HG03175 (cell line): ENCODE results near the gene RALGAPA1.
"Not testable (repeated sequence)": the region's sequence is repeated elsewhere in the genome, so short reads cannot be mapped to it uniquely, and the experiment has no call there.

Experiments used
- ATAC-seq: cut with Tn5 transposase; IDR thresholded peaks from one replicate; pipeline ENCODE4 v1.9.1; 2021; ENCODE audit warnings: mild to moderate bottlenecking, moderate library complexity; ENCODE audit not compliant: unreplicated experiment

The RALGAPA1 gene

DNA sequence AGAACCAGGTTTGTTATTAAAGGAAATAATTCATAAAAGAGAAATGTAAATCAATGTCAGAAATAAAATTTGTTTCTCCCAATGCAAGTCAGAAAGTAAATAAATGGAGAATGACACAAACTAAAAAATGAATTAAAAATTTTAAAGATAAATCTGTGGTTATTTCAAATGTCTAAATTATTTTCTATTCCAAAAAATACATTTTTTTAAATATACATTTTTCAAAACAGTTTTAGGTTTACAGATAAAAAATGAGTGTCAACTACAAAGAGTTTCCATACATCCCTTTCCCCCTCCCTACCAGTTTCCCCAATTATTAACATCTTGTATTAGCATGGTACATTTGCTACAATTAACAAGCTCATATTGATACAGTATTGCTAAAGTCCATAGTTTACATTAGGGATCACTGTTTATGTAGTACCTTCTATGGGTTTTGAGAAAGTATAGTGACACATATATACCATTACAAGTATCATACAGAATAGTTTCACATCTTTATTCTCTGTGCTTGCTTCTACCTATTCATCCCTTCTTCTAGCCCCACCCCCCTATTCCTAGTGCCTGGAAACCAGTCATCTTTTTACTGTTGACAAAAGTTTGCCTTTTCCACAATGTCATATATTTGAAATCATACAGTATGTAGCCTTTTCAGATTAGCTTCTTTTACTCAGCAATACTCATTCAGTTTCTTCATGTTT, 104.2 kb downstream of the RALGAPA1 start:
- ATAC-seq, result no peak

DNA sequence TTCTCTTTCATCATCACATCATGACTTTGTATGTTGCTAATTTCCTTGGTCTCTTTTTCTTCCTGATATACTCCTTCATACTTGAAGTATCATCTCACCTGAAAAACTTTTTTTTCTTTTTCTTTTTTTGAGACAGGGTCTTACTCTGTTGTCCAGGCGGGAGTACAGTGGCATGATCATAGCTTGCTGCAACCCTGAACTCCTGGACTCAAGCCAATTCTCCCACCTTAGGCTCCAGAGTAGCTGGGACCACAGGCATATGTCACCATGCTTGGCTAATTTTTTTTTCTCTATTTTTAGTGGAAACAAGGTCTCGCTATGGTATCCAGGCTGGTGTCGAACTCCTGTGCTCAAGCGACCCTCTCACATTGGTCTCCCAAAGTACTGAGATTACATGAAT, 107.6 kb downstream of the RALGAPA1 start:
- no peak for ATAC-seq

DNA sequence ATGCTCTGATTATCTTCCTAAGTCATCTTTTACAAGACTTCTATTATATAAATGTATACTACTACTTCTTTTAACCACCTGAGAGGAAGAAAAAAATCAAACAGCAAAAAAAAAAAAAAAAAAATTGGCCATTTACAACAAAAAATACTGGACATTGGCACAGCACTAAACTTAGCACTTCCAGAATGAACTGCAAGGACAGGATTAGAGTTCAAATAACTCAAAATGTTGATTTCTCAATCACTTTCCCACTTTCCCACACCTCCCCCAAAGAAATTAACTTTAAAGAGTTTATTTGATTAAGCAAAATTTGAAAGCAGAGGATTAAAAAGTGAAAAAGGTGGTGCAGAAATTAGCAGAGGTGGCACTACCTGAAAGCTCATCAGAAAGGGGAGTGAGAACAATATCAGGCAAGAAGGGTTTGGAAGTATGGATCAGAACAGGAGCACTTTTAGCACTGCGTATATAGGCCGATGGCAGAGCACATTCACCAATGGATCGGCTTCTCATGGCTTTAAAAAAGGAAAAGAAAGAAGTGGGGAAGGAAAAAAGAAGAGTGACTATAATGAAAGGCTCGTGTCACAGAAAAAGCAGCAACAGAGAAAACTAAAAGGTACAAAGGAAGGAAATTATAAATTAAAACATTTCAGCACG, 109.2 kb downstream of the RALGAPA1 start:
- no peak for ATAC-seq

DNA sequence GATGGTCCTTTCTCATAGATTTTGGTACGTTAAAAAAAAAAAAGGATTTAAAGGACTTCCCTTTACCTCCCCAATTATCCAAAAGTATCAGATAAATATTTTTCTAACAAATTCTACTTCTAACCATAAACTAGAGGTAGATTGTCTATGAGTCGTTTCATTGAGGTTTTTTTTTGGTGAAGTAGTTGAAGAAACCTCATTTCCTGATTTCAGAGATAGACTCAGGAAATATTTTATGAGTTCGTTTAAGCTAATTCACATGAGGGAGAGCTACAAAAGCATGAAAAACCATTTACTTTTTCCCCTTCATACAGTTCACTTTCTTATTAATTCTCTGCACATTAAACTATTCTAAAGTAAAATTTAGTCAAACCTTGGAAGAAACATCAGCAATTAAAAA, 112.5 kb downstream of the RALGAPA1 start:
- no peak for ATAC-seq

DNA sequence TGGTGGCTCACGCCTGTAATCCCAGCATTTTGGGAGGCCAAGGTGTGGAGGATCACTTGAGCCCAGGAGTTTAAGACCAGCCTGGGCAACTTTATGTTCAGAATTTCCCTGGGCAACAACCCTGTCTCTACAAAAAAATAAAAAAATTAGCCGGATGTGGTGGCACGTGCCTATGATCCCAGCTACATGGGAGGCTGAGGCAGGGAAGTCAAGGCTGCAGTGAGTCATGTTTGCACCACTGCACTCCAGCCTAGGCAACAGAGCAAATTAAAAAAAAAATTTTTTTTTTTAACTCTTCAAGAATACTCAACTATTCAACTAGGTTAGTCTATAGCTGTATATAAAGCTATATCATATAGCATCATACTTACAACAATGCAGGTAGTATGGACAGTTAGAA, 113.0 kb downstream of the RALGAPA1 start:
- no peak for ATAC-seq

DNA sequence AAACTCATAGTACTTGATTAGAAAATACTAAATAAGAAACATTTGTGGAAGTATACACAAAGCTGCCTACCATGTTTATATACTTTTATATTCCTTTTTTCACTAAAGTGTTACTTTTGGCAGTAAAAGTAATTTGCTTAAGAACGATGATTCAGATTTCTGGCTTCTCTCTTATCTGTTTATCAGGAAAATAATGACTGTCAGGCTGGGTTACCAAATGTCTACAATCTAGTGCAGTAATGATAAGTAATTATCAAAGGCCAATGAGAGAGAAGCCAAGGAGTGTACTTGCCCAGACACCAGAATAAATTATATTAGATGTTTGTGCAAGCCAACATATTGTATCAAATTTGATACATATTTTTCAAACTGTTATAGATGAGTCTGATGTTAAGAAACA, 113.4 kb downstream of the RALGAPA1 start:
- ATAC-seq, result no peak

DNA sequence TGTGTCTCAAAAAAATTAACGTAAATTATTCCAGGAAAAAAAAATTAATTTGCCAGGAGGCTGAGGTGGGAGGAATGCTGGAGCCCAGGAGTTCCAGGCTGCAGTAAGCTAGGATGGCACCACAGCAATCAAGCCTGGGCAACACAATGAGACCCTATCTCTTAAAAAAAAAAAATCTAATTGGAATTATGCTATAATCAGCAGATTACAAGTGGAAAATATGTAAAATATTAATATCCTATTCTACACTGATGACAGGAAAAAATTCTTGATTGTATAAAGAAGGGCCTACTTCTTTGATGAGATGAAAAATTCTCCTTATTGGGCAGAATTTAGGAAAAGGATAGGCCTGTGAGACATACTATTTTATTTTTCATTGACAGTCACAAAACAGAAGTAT, 114.0 kb downstream of the RALGAPA1 start:
- no peak for ATAC-seq

DNA sequence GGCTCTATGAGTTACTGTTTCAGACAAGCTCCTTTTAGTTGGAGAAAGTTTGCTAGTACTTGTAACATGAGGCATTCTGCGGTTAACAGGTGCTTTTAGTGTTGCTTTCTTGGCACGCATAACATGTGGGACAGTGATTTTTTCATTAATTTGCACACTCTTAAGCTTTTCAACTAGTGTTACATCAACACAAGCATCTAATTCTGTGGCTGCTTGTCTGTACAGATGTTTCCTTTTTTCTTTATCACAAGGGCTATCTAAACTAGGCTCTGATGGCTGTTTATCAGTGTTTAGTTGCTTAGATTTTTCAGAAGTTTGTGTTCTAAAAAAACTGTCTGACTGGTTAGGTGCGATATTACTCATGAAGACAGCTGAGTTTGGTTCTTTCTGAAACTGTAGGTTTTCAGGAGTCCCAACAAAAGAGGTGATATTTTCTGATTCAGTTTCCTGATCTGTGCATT, 120.1 kb downstream of the RALGAPA1 start:
- no peak for ATAC-seq

DNA sequence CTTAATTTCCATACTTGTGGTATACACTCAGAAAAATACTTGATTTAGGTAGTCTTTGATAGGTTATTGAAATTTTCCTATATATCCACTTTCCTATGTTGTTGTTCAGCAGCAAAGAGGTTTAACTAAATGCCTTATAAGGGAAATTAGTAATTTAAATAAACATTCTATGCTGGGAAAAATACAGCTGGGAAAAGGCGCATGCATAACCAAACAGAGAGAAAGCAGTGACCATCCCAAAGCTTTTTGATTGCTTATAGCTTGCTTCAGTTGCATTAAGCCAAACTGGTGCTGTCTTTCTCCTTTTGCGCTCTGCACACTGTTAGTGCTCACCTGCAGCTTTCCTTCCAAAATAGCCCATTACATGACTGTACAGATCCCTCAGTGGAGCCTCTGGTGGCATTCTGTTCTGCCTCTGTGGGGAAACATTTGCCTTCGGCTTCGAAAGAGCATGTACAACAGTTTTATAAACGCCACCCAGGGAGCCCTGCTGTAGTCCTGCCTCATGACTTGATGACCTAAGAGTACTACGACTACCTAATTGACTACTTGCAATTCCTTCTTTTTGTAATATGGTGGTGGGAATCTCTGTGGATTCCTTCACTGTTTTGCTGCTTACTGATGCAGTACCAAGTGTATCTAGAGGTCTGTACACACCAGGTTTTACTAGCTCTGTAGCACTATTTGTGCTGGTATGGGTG, 120.8 kb downstream of the RALGAPA1 start:
- no peak for ATAC-seq

DNA sequence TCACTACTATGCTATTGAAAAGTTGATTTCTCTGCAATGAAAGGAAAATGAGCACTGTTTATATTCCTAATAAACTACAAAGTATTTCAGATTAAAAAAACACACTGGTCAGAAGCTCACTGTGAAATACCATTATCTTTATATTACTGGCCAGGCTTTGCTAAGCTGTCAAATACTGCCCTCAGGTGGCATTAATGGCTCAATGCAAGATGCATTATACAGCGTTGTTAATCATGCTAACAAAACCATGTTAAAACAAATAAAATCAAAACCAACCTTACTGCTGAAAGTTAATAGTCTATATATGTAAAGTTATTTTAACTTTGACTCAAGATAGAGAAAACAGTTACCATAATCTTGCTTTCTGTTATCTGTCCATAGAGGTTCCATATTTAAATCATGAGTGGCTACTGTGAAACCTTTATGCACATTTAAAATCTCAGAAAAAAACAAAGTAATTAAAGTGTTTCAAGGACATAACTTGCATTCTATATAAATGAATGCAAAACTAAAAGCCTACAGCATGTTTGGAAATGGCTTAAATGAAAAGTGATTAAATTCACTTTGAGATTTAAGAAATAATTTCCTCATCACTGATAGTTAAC, 121.7 kb downstream of the RALGAPA1 start:
- ATAC-seq, result peak; percentile 70

DNA sequence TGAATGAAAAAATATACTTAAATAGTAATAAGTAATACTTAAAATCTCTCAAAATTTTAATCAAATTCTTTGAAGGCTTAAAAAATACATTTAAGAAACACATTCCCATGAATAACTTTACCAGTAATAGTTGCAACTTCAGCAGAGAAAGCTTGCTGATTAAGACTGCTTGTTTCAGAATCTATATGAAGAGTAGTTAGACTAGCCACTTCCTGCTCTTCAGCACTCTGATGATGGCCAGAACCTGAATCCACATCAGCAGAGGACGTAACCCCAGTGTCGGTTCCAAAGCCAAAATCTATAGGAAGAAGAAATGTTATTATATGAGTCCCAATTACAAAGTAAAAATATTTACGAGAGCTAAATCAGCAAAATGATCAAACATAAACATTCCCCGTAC, 125.4 kb downstream of the RALGAPA1 start:
- ATAC-seq, result not testable (repeated sequence)

DNA sequence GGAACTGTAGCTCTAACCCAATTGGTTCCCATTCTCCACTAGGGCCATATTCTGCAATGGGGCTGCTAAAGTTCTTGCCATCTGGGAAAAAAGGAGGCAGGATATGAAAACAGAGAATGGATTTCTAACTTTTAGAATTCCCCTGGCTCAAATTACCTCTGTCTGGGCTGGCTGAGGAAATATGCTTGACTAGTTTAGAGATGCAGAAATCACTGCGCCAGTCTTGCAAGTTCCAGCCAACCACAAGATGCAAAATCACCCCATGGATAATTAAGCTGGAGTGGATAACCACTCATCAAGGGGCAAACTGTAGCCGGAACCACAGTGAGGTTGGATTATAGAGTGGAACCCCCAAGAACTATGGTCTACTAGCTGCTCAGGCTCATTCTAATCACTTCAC, 126.3 kb downstream of the RALGAPA1 start:
- no peak for ATAC-seq

DNA sequence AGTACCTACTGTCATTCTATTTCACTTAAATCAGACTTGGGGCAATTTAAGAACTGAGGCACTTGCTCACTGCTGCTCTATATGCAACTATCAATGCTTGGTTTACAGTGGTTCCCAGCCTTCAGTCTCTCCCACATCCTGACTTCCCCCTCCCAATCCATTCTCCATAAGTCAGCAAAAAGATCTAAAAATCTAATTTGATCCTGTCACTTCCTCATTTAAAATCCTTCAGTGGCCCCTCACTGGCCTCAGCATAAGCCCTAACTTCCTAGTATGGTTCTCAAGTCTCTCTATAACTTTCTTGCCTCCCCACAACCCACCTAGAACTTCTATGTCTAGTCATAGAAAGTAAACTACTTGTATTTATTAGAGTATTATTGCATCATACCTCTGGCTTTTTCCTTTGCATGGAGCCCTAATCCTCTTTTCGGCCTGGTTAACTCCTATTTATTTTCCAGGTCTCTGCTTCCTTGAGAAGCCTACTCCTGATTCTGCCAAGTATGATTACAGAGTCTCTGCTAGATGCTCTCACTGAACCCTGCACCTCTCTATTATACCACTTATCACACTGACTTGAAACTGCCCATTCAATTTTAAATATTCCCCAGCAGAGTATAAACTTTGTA, 130.6 kb downstream of the RALGAPA1 start:
- no peak for ATAC-seq

DNA sequence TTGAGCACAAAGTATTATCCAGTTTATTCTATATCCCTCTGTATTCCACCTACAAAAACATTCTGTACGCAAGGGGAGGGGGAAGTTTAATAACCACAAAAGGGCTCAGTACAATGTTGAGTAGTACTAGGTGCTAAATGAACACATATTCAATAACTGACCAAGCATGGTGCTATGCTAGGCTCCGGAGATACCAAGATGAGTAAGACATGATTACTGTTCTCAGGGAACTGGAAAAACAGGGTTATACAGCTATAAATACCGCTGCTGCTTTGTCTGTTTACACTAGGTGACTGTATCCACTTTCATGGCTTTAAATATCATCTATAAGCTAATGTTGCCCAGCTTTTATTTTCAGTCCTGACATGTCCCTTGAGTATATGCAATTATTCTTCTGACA, 139.3 kb downstream of the RALGAPA1 start:
- no peak for ATAC-seq

DNA sequence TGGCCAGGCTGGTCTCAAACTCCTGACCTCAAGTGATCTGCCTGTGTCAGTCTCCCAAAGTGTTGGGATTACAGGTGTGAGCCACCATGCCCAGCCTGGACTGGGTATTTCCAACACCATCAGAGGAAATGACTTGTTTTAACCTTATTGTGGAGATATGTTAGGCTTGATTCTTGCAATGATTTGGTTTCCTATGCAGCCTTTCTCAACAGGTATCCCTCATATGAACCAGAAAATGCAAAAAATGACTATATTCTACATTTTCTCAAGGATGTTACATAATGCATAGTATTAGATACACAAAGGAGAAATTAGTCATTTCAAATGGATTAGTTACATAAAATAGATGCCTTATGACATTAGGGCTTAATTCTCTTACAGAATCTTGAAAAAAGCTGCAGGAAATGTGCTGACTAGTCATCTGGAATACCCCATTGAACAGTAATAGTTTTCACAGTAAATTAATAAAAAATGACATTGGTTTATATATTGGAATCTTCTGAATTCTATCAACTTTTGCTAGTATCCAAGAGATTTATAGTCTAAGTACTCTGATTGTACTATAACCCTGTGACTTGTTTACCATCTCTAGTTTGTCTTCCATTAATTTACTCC, 142.6 kb downstream of the RALGAPA1 start:
- ATAC-seq, result no peak

DNA sequence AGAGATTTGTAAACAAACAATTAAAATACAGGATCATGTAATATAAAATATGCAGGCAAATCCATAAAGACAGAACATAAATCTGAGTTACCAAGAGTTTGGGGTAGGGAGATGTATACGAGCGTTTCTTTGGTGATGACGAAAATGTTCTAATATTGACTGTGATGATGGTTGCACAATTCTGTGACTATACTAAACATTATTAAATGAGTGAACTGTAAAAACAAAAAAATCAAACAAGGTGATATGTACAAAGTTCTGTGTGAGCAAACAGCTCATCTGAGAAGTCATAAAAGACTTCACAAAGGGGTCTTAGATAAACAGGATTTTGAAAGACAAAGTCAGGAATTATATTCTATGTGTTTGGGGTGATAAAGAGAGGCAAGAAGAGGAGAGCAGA, 147.2 kb downstream of the RALGAPA1 start:
- ATAC-seq, result no peak

DNA sequence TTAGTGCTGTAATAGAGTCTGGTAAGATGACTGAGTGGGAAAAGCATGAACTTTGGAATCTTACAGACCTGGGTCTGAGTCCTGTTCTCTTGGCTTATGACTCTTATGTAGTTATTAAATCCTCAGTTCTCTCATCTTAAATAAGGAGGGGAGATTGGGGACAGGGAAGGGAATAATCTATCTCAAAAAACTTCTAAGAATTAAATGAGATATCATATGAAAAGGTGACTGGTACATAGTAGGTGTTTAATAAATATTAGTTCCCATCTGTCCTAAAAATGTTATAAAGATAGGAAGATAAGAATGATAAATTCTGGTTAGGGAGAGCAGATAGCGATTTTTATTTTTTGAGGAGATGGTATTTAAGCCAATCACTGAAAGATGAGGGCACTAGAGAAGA, 156.1 kb downstream of the RALGAPA1 start:
- no peak for ATAC-seq

DNA sequence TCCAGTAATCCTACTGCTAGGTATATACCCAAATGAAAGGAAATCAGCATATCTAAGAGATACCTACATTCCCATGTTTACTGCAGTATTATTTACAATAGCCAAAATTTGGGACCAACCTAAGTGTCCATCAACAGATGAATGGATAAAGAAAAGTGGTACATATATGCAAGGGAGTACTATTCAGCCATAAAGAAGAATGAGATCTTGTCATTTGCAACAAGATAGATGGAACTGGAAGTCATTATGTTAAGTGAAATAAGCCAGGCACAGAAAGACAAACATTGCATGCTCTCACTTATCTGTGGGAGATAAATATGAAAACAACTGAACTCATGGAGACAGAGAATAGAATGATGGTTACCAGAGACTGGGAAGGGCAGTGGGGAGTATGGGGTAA, 165.6 kb downstream of the RALGAPA1 start:
- no peak for ATAC-seq

DNA sequence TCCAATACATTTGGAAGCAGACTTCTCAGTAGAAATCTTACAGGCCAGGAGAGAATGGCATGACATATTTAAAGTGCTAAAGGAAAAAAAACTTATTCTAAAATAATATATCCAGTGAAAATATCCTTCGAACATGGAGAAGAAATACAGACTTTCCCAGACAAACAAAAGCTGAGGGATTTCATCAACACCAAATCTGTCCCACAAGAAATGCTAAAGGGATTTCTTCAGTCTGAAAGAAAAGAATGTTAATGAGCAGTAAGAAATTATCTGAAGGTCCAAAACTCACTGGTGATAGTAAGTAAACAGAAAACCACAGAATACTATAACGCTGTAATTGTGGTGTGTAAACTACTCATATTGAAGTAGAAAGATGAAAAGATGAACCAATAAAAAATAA, 171.2 kb downstream of the RALGAPA1 start:
- no peak for ATAC-seq

DNA sequence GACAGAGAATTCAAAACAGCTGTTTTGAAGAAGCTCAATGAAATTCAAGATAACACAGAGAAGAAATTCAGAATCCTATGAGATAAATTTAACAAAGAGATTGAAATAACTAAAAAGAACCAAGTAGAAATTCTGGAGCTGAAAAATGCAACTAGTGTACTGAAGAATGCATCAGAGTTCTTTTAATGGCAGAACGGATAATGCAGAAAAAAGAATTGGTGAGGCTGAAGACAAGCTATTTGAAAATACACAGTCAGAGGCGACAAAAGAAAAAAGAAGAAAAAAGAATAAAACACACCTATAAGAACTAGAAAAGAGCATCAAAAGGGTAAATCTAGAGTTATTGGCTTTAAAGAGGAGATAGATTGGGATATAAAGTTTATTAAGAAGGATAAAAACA, 171.8 kb downstream of the RALGAPA1 start:
- no peak for ATAC-seq

DNA sequence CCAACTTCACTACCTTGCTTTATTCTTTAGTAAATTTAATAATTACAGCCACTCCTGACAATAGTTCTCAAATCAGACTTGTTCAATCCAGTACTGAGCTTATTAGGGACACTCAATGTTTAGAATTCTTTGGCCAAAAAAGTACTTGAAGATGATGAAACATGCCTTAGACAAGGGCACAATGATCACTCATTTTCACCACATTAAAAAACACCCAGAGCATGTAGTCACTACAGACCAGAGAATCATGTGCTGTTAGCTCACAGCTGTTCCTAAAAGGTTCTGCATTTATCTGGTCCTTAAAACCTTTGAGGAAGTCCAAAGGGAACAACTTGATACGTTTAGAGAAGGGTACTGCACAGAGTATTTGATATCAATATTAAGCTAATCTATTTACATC, 176.4 kb downstream of the RALGAPA1 start:
- no peak for ATAC-seq
